H1 (cell line): ENCODE data around the gene RNF152. TPM values are rescaled to one million over a fixed set of nuclear protein-coding genes. Genes with fewer than 3 reads are reported as not detected.

ENCODE experiments used
- CBX5 ChIP-seq: fragments of 300-800, 300-1000 bp; sonication (generic); IDR thresholded peaks from 2 replicates; pipeline ENCODE4 v1.7.1; 2016; ENCODE audit warnings: antibody characterized with exemption, low read length, low read depth
- CREB1 ChIP-seq: IDR thresholded peaks from 2 replicates; pipeline ENCODE4 v1.6.1; 2012; ENCODE audit warnings: inconsistent platforms
- HDAC6 ChIP-seq: IDR thresholded peaks from one replicate; pipeline ENCODE4 v1.7.1; 2012; ENCODE audit warnings: low read depth, mild to moderate bottlenecking, inconsistent platforms, low read length, moderate library complexity
- KDM5A ChIP-seq: fragments of 200-600 bp; IDR thresholded peaks from 2 replicates; pipeline ENCODE4 v1.7.1; 2012; ENCODE audit warnings: mild to moderate bottlenecking, low read length, inconsistent platforms, mixed read lengths
- SRF ChIP-seq: IDR thresholded peaks from 2 replicates; pipeline ENCODE4 v1.6.1; 2011; ENCODE audit warnings: mild to moderate bottlenecking, low read depth, low read length, moderate library complexity
- TBP ChIP-seq: IDR thresholded peaks from 2 replicates; pipeline ENCODE4 v1.6.1; 2011; ENCODE audit warnings: low read depth, low read length, improper control_type of control experiment
- polyA plus RNA-seq, 7 experiments: library from polyadenylated mRNA; depleted of rRNA in 3 of 7; stranded (reverse) in 5 of 7; unstranded in 2 of 7; fragments of >200 nt in 5 of 7; fragments of 200-250 nt in 2 of 7; gene quantifications; 1 replicate in 5 of 7; 2 replicates in 1 of 7; 4 replicates in 1 of 7; pipeline versions ENCODE4 v1.2.1 to v1.2.3, GENCODE V29; 2011 to 2013; ENCODE audit warnings: missing spikeins in 2 of 7, mixed read lengths in 2 of 7
- total RNA-seq: library from RNA; stranded (reverse); fragmentation: NEBNext Ultra II Directional; extraction: Animal tissue kit (Norgen Biotek cat#: 25700); gene quantifications from 2 replicates; pipeline ENCODE4 v1.2.1, GENCODE V29; 2021

Gene RNF152
- total and polyA plus RNA-seq, 2 of the 8 experiments (the other 6 are each of a cell fraction or from before 2014, with no cell fraction given), result 1.1 to 2.7 TPM

GRCh38 chr18:61851940-61852451, 40.8 kb downstream of the RNF152 start (continued):
- TF ChIP-seq KDM5A (no peak), TBP (no peak), HDAC6 (no peak), CBX5 (no peak), CREB1 (no peak), SRF (no peak)
- TF ChIP-seq, all 59 proteins: peak for 0
